Measurements from ENCODE around the gene PHACTR1.

- no peak for TF ChIP-seq POLR2AphosphoS5 (IDR thresholded peaks at IDR 0.05; ENCODE audit: low read depth, low read length)
- no peak for TF ChIP-seq POLR2A (IDR thresholded peaks at IDR 0.05; ENCODE audit: low read depth, low read length)
- no peak for TF ChIP-seq TAF1 (IDR thresholded peaks at IDR 0.05; ENCODE audit: low read depth, low read length)
Measured at GRCh38 chr6:12791371-12791770, 74.8 kb downstream of the PHACTR1 start.

Measured in GM12891 (cell line).